HG03469 (cell line): Measurements from ENCODE around the gene C1orf35.

Source experiments
- ATAC-seq: cut with Tn5 transposase; IDR thresholded peaks from one replicate; pipeline ENCODE4 v1.9.1; 2021; ENCODE audit warnings: mild to moderate bottlenecking, moderate library complexity, moderate number of reproducible peaks; ENCODE audit not compliant: unreplicated experiment

Gene C1orf35

GRCh38 chr1:228102791-228103620 lies at the start of gene C1orf35:
TSS of gene C1orf35 (minus strand) at chr1:228103325. CDS start at chr1:228103227, 98 bp downstream.
- peak; percentile 57 for ATAC-seq

- ATAC-seq = no peak
Observed at GRCh38 chr1:228152918-228153258, 49.8 kb upstream of the C1orf35 start.

- ATAC-seq = no peak
Observed at GRCh38 chr1:228152097-228152917, 49.2 kb upstream of the C1orf35 start.

- ATAC-seq = no peak
Observed at GRCh38 chr1:228151180-228151925, 48.2 kb upstream of the C1orf35 start.

- no peak for ATAC-seq
Observed at GRCh38 chr1:228150461-228151179, 47.5 kb upstream of the C1orf35 start.

GRCh38 chr1:228150120-228150460 lies 47.0 kb upstream of the C1orf35 start:
- ATAC-seq = no peak

- ATAC-seq = no peak
Observed at GRCh38 chr1:228149406-228150119, 46.4 kb upstream of the C1orf35 start, which contains the start of gene GJC2. TSS of gene GJC2 (plus strand) at chr1:228149930. CDS start at chr1:228157759, 7,829 bp downstream.

GRCh38 chr1:228148935-228149405 lies 45.8 kb upstream of the C1orf35 start:
- no peak for ATAC-seq

GRCh38 chr1:228148196-228148861 lies 45.2 kb upstream of the C1orf35 start:
- ATAC-seq = no peak

GRCh38 chr1:228147768-228148167 lies 44.6 kb upstream of the C1orf35 start:
- ATAC-seq = no peak

GRCh38 chr1:228147151-228147693 lies 44.1 kb upstream of the C1orf35 start:
- no peak for ATAC-seq

- ATAC-seq = no peak
Observed at GRCh38 chr1:228146417-228147150, 43.5 kb upstream of the C1orf35 start.

- no peak for ATAC-seq
Observed at GRCh38 chr1:228145463-228146416, 42.6 kb upstream of the C1orf35 start.

GRCh38 chr1:228144993-228145343 lies 41.8 kb upstream of the C1orf35 start:
- ATAC-seq = no peak

GRCh38 chr1:228144193-228144992 lies 41.3 kb upstream of the C1orf35 start:
- ATAC-seq = no peak

GRCh38 chr1:228143480-228144192 lies 40.5 kb upstream of the C1orf35 start:
- ATAC-seq = no peak
